ENCODE measurements around the gene VEPH1. TPM values are rescaled to one million over a fixed set of nuclear protein-coding genes. Genes with fewer than 3 reads are reported as not detected.

VEPH1 gene
- total and polyA plus RNA-seq, 9 of the 15 experiments (the other 6 are each of a cell fraction or from before 2014, with no cell fraction given), result 4.5 to 15.6 (median 5.8) TPM

DNA sequence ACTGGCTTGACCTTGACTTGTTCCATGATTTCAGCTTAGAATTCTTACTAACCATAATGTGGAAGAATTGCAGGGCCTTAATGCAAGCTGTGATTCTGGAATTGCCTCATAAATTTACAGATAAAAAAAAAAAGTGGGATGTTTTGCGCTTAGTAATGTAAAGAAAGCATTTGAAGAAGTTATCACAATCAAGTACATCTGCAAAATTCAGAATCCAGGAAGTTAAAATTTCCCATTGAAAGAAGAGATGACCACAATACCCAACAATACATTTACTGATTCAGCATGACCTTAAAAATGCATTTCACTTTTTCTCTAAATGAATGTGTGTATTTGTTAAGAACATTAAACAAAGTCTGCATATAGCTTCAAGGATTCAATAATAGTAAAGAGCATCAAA lies 278.2 kb downstream of the VEPH1 start:
- no peak overlapping the region for H2AFZ ChIP-seq (ENCODE audit: low read depth, low read length)
- FAIRE-seq (no peak), DNase-seq (ENCODE audit: extremely low read depth in 1 of 4, low spot score in 3 of 4) (no peak), ATAC-seq (no peak)
- no peak overlapping the region for H3K4me2 ChIP-seq (ENCODE audit: insufficient read depth, low read length)
- intact Hi-C loops (cut with micrococcal nuclease) (no loop called here), in situ Hi-C loops (cut with MboI) (no loop called here)
- H3K79me2 ChIP-seq (ENCODE audit: control insufficient read depth, insufficient read depth, low read length), result no peaks in the 10 kb centered on the region
- no peak overlapping the region for H3K4me3 ChIP-seq
- no peaks in the 10 kb centered on the region for H4K20me1 ChIP-seq (replicated peaks; ENCODE audit: control insufficient read depth, insufficient read depth, low read length)
- H3K36me3 ChIP-seq (ENCODE audit: control insufficient read depth, insufficient read depth, low read length), result no peaks in the 10 kb centered on the region
- no peak overlapping the region for H3K27ac ChIP-seq (ENCODE audit: extremely low read depth, low read depth, low read length)
- no peak overlapping the region for H3K9ac ChIP-seq (ENCODE audit: insufficient read depth in 1 of 2, low read depth in 2 of 2, low read length in 2 of 2)
- no peaks in the 10 kb centered on the region for H3K9me3 ChIP-seq (replicated peaks; ENCODE audit: control insufficient read depth, insufficient read depth, low read depth, low read length)
- no peaks in the 10 kb centered on the region for H3K9me1 ChIP-seq (ENCODE audit: control insufficient read depth, insufficient read depth, low read length)
- ChIA-PET CTCF (ENCODE audit: low intra/inter-chr PET ratio) (no interaction called here), POLR2A (interaction anchor here (0.7 to 1.5 kb wide), 3 partner anchors 12 to 1225 kb away, joined by 3 to 6 read pairs (median 3); partner anchors contain the start of gene CCNL1)
- BruUV-seq (replicated peaks), result no TSS peak
- H3K4me1 ChIP-seq (replicated peaks in 1 of 2; ENCODE audit: control insufficient read depth in 2 of 2, insufficient read depth in 2 of 2, low read length in 2 of 2), result no peaks in the 10 kb centered on the region
- WGBS (ENCODE audit: insufficient coverage, low coverage, missing lambda C conversion rate), result 18% methylated on average over 1 of the region's 1 CpG
- H3K27me3 ChIP-seq (ENCODE audit: control insufficient read depth in 2 of 2, insufficient read depth in 2 of 2, low read length in 2 of 2), result peaks cover 0 to 3% of the 10 kb centered on the region in 2 experiments; a peak in 1 of 5 replicates
- TF ChIP-seq ARID1B (IDR thresholded peaks at IDR 0.05), result no peak
- TF ChIP-seq NR0B1 (IDR thresholded peaks at IDR 0.05; ENCODE audit: partially characterized antibody), result no peak
- no peak for TF ChIP-seq ZNF583 (CRISPR knock-in tag; IDR thresholded peaks at IDR 0.05)
- no peak for TF ChIP-seq SIN3A (IDR thresholded peaks at IDR 0.05; ENCODE audit: borderline replicate concordance in 2 of 2, control insufficient read depth in 1 of 2, low read depth in 2 of 2, low read length in 2 of 2)
- no peak for TF ChIP-seq BRF1 (IDR thresholded peaks at IDR 0.05; ENCODE audit: borderline replicate concordance, extremely low read depth, insufficient read length)
- TF ChIP-seq, protein P1, sequence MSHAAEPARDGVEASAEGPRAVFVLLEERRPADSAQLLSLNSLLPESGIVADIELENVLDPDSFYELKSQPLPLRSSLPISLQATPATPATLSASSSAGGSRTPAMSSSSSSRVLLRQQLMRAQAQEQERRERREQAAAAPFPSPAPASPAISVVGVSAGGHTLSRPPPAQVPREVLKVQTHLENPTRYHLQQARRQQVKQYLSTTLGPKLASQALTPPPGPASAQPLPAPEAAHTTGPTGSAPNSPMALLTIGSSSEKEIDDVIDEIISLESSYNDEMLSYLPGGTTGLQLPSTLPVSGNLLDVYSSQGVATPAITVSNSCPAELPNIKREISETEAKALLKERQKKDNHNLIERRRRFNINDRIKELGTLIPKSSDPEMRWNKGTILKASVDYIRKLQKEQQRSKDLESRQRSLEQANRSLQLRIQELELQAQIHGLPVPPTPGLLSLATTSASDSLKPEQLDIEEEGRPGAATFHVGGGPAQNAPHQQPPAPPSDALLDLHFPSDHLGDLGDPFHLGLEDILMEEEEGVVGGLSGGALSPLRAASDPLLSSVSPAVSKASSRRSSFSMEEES (CRISPR knock-in tag; IDR thresholded peaks at IDR 0.05), result no peak
- TF ChIP-seq POLR3G (IDR thresholded peaks at IDR 0.05; ENCODE audit: extremely low read depth, insufficient read length, insufficient replicate concordance), result no peak
- TF ChIP-seq, protein P2, sequence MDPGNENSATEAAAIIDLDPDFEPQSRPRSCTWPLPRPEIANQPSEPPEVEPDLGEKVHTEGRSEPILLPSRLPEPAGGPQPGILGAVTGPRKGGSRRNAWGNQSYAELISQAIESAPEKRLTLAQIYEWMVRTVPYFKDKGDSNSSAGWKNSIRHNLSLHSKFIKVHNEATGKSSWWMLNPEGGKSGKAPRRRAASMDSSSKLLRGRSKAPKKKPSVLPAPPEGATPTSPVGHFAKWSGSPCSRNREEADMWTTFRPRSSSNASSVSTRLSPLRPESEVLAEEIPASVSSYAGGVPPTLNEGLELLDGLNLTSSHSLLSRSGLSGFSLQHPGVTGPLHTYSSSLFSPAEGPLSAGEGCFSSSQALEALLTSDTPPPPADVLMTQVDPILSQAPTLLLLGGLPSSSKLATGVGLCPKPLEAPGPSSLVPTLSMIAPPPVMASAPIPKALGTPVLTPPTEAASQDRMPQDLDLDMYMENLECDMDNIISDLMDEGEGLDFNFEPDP (CRISPR knock-in tag; IDR thresholded peaks at IDR 0.05), result no peak
- TF ChIP-seq NFIX (CRISPR knock-in tag; IDR thresholded peaks at IDR 0.05; ENCODE audit: low read depth), result no peak
- TF ChIP-seq TRIM24 (IDR thresholded peaks at IDR 0.05), result no peak
- no peak for TF ChIP-seq XRCC4 (IDR thresholded peaks at IDR 0.05; ENCODE audit: extremely low read depth, insufficient read depth, insufficient read length)
- TF ChIP-seq FUS (optimal IDR thresholded peaks at IDR 0.05; ENCODE audit: low read depth, low read length), result no peak
- TF ChIP-seq SRSF1 (IDR thresholded peaks at IDR 0.05; ENCODE audit: low read depth, low read length), result no peak
- TF ChIP-seq SMARCE1 (IDR thresholded peaks at IDR 0.05), result no peak
- TF ChIP-seq RNF2 (IDR thresholded peaks at IDR 0.05), result no peak
- no peak for TF ChIP-seq E2F3 (CRISPR knock-in tag; IDR thresholded peaks at IDR 0.05)
- no peak for TF ChIP-seq ZEB2 (IDR thresholded peaks at IDR 0.05)
